A673 (cell line): ENCODE data around the gene EXOC4. TPM values are rescaled to one million over a fixed set of nuclear protein-coding genes. Genes with fewer than 3 reads are reported as not detected.

ENCODE experiments used
- BruUV-seq: library from RNA; stranded (reverse); fragments of 400-500 nt; replicated peaks from 2 replicates; lab custom pipeline; 2021; lab: Mats Ljungman, UMichigan
- CTCF ChIA-PET: fragments of 300-600 bp; sonication (Branson Sonifier 250); formaldehyde crosslinking; loops from one replicate; lab custom pipeline; 2022; ENCODE audit warnings: antibody characterized with exemption; lab: Charles Lee
- POLR2A ChIA-PET: fragments of 300-600 bp; sonication (Branson Sonifier 250); formaldehyde crosslinking; loops from one replicate; lab custom pipeline; 2022; ENCODE audit warnings: antibody characterized with exemption; ENCODE audit not compliant: low non-redundant PET; lab: Charles Lee
- DNase-seq: peaks from one replicate; pipeline ENCODE4 v3.0.0-alpha.2; 2015; ENCODE audit warnings: low spot score
- H3K27ac ChIP-seq: fragments of 200-600 bp; sonication (generic); 2 replicates; pipeline ENCODE4 v1.5.1; 2016; ENCODE audit warnings: mixed run types, low read depth, mild to moderate bottlenecking, mixed read lengths, antibody characterized with exemption, low read length; ENCODE audit not compliant: poor library complexity, severe bottlenecking
- H3K27me3 ChIP-seq: fragments of 200-600 bp; sonication (generic); replicated peaks from 2 replicates; pipeline ENCODE4 v1.6.1; 2017; ENCODE audit warnings: mixed run types, low read depth, mild to moderate bottlenecking, mixed read lengths, antibody characterized with exemption, low read length; ENCODE audit not compliant: insufficient read depth, poor library complexity
- H3K36me3 ChIP-seq: fragments of 200-600 bp; sonication (generic); 2 replicates; pipeline ENCODE4 v1.6.1; 2016; ENCODE audit warnings: mixed run types, mild to moderate bottlenecking, mixed read lengths, antibody characterized with exemption, low read length; ENCODE audit not compliant: insufficient read depth, poor library complexity, severe bottlenecking
- H3K4me1 ChIP-seq: fragments of 200-600 bp; sonication (generic); 2 replicates; pipeline ENCODE4 v1.6.1; 2017; ENCODE audit warnings: mixed run types, mild to moderate bottlenecking, mixed read lengths, antibody characterized with exemption, low read length; ENCODE audit not compliant: insufficient read depth, poor library complexity, severe bottlenecking
- H3K4me3 ChIP-seq: fragments of 200-600 bp; sonication (generic); 2 replicates; pipeline ENCODE4 v1.5.1; 2016; ENCODE audit warnings: low read depth, mixed run types, mild to moderate bottlenecking, mixed read lengths, low read length; ENCODE audit not compliant: poor library complexity, severe bottlenecking
- H3K9me3 ChIP-seq: fragments of 200-600 bp; sonication (generic); 2 replicates; pipeline ENCODE4 v1.6.1; 2016; ENCODE audit warnings: mixed run types, low read depth, mild to moderate bottlenecking, mixed read lengths, antibody characterized with exemption, low read length; ENCODE audit not compliant: poor library complexity, severe bottlenecking
- EZH2 ChIP-seq: fragments of 200-600 bp; sonication (generic); IDR thresholded peaks from 2 replicates; pipeline ENCODE4 v1.6.1; 2017; ENCODE audit warnings: borderline replicate concordance, low read depth, mild to moderate bottlenecking, mixed read lengths, antibody characterized with exemption, low read length; ENCODE audit not compliant: poor library complexity, severe bottlenecking
- intact Hi-C: fragments of 100-400 bp; cut with micrococcal nuclease; formaldehyde crosslinking; loops from one replicate; pipeline ENCODE4 v1.10.0; 2022; ENCODE audit not compliant: unreplicated experiment
- total RNA-seq: library from RNA; stranded (reverse); gene quantifications from 2 replicates; pipeline ENCODE4 v1.2.3, GENCODE V29; 2021
- TF ChIP-seq, protein P1 (sequence below): fragments of 300-800, 200-600 bp; sonication (generic); conservative IDR thresholded peaks from 2 replicates; pipeline ENCODE4 v1.5.1; 2017; ENCODE audit warnings: low read depth, mild to moderate bottlenecking, antibody characterized with exemption, low read length, moderate library complexity, mixed read lengths

EXOC4 gene
- total RNA-seq, 1 experiment from 2014 or later: 66.1 TPM

DNA sequence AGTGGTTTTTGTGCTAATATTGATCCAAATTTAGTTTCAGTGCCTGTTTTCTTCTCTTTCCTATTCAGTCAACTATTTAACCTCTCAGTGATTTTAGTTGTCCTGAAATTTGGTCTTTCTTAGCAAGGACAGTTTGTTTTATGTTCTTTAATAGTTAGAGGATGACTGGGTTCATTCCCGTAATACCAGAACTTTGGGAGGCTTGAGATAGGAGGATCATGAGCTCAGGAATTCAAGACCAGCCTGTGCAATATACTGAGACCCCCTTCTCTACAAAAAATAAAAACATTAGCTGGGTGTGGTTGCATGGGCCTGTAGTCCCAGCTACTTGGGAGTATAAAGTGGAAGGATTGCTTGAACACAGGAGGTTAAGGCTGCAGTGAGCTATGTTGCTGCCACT is 148.3 kb downstream of the EXOC4 start:
- ChIA-PET CTCF (no interaction called here), POLR2A (interaction anchor here (0.7 kb wide), 1 partner anchor 25 kb away, joined by 4 read pairs; no protein-coding TSS in a partner anchor)
- no peak for TF ChIP-seq EZH2
- TF ChIP-seq, protein P1, sequence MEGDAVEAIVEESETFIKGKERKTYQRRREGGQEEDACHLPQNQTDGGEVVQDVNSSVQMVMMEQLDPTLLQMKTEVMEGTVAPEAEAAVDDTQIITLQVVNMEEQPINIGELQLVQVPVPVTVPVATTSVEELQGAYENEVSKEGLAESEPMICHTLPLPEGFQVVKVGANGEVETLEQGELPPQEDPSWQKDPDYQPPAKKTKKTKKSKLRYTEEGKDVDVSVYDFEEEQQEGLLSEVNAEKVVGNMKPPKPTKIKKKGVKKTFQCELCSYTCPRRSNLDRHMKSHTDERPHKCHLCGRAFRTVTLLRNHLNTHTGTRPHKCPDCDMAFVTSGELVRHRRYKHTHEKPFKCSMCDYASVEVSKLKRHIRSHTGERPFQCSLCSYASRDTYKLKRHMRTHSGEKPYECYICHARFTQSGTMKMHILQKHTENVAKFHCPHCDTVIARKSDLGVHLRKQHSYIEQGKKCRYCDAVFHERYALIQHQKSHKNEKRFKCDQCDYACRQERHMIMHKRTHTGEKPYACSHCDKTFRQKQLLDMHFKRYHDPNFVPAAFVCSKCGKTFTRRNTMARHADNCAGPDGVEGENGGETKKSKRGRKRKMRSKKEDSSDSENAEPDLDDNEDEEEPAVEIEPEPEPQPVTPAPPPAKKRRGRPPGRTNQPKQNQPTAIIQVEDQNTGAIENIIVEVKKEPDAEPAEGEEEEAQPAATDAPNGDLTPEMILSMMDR: no peak
- Histone ChIP-seq H3K36me3 (no peaks in the 10 kb centered on the region), H3K27ac (no peak overlapping the region), H3K4me3 (no peak overlapping the region), H3K9me3 (no peaks in the 10 kb centered on the region), H3K4me1 (no peaks in the 10 kb centered on the region), H3K27me3 (no peaks in the 10 kb centered on the region)
- intact Hi-C loops: no loop called here
- BruUV-seq: no TSS peak
- no peak for DNase-seq

DNA sequence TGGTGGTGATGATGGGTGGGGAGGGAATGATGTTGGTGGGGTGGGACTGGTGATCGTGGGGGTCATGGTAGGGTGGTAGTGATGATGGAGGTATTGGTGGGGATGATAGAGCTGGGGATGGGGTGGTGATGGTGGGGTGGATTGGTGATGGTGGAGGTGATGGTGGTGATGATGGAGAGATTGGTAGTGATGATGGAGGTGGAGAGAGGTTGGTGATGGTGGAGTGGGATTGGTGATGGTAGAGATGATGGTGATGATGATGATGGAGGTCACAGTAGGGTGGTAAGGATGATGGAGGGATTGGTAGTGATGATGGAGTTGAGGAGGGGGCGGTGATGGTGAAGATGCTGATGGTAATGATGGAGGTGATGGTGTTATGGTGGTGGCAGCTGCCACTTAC is 155.3 kb downstream of the EXOC4 start:
- POLR2A ChIA-PET: no interaction called here

DNA sequence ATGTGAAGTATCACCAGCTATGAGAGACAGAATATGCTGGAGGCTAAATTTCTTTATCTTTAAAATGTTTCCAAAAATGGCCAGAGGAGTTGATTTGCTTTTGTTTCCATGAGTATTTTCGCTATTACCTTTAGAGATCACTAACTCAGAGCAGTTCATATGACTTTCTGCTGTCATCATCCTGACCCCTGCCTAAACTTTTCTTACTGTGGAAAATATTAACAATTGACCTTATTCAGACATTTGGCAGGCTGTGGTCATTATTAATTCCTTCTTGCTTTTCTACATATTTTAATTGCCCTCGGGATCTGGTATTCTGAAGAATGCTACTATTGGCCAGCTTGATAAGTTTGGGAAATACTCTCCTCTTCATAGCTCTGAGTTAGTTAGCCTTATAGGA is 156.5 kb downstream of the EXOC4 start:
- Histone ChIP-seq H3K27me3 (no peaks in the 10 kb centered on the region), H3K9me3 (no peaks in the 10 kb centered on the region), H3K4me3 (no peak overlapping the region), H3K36me3 (no peaks in the 10 kb centered on the region), H3K27ac (no peak overlapping the region), H3K4me1 (no peaks in the 10 kb centered on the region)
- TF ChIP-seq EZH2: no peak
- TF ChIP-seq, protein P1: no peak
- no peak for DNase-seq
- no TSS peak for BruUV-seq
- CTCF ChIA-PET: interaction anchor here (0.6 kb wide), 1 partner anchor 286 kb away, joined by 3 read pairs; no protein-coding TSS in a partner anchor
- intact Hi-C loops: no loop called here
- POLR2A ChIA-PET: no interaction called here

More for the DNA sequence above, 155.3 kb downstream of the EXOC4 start:
- TF ChIP-seq EZH2: no peak
- TF ChIP-seq, protein P1: no peak
- H3K27ac ChIP-seq: no peak overlapping the region
- no peak overlapping the region for H3K4me3 ChIP-seq
- intact Hi-C loops: no loop called here
- H3K4me1 ChIP-seq: no peaks in the 10 kb centered on the region
- H3K36me3 ChIP-seq: no peaks in the 10 kb centered on the region
- no peak for DNase-seq
- CTCF ChIA-PET: no interaction called here
- H3K27me3 ChIP-seq: no peaks in the 10 kb centered on the region
- no peaks in the 10 kb centered on the region for H3K9me3 ChIP-seq
- BruUV-seq: no TSS peak
